ENCODE data around the gene NTRK1.
A peak's percentile ranks its signal among the peaks of the same experiment; 100 is the strongest.

The NTRK1 gene

DNA sequence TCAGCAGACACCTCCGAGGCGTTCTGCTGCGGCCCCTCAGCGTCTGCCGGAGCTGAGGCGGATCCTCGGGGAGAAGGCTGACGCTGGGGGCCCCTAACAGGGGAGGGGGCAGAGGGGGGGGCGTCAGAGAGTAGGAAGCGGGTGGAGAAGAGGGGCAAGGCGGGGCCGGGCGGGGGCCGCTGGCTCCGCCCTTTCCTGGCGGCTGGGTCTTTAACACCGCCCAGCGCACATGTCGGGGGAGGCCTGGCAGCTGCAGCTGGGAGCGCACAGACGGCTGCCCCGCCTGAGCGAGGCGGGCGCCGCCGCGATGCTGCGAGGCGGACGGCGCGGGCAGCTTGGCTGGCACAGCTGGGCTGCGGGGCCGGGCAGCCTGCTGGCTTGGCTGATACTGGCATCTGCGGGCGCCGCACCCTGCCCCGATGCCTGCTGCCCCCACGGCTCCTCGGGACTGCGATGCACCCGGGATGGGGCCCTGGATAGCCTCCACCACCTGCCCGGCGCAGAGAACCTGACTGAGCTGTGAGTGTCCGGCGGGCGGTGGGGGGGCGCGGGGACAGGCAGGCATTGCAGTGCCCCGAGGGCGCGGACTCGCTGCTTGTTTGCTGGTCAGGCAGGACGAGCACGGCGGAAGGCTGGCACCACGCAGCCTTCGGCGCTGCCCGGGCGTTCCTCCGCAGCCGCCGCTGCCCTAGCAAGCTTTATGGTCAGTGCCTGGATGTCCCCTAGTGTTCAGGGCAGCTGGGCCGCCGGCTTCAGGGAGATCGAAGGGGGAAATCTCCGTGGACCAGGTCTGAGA, at the start of gene NTRK1:
TSS of gene NTRK1 (plus strand) at position 238 of the 796 bp plus-strand sequence. CDS start at position 308, 70 bp downstream.
- DNase-seq: peak; percentile 57

DNA sequence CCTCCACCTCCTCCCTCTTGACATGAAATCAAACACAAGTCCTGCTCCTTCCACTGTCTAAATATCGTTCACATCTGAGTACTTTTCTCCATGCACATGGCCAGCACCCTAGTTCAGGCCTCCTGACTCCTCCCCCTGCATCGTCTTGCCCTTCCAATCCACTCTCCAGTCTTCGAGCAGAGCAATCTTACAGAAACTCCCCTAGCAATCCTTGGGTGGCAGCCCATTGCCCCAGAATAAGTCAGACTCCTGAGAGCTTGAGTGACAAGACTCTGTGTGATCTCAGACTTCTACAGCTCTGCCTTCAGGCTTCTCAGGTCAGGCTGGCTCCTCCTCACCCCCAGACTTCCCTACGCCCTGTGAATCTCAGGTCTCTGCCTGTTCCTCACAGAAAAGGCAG, 49.5 kb upstream of the NTRK1 start:
- no peak for DNase-seq

- DNase-seq: no peak
Measured at GRCh38 chr1:156812293-156812990, 48.2 kb upstream of the NTRK1 start.

DNA sequence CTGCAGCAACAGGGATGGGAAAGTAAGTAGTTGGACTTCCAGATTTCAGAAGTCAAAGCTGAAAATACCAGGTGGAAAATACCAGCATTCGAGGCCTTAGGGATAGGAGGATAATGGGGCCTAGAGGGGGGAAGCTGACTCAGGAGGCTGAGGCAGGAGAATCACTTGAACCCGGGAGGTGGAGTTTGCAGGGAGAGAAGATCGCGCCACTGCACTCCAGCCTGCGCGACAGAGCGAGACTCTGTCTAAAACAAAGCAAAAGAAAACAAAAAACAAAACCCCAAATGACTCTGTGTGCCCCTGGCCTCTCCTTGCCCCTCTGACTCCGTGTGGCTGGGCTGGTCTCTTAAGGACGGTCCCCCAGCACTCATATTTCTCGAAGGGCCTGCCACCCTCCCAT, 47.4 kb upstream of the NTRK1 start:
- no peak for DNase-seq

GRCh38 chr1:156813750-156814570, 46.7 kb upstream of the NTRK1 start:
- DNase-seq: peak; percentile 83

DNA sequence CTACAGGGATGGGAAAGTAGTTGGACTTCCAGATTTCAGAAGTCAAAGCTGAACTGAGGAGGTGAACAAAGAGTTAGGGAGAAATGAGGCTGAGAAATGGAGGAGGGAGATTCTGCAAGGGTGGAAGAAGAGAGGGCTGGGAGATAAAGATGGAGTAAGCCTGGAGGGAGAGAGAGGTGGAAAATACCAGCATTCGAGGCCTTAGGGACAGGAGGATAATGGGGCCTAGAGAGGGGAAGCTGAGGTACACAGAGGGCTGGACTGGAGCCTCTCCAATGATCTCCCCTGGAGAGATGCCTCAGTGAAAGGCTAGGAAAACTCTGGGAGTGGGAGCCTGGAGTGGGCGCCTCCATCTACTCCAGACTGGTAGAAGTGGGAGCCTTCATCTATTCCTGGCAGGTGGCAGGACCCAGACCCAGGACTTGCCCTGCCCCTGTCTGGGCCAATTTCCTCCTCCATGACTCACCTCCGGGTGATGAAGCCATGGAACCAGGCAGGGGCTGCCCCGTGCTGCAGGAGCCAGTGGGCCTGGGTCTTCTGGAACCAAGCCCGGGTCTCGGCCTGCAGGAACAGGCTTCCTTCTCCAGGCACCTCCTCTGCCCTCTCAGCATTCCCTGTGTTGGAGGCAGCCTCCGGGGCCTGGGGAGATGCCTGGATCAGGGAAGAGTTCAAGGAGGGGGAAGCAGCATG, 45.9 kb upstream of the NTRK1 start:
- DNase-seq: no peak

- DNase-seq: no peak
Measured at GRCh38 chr1:156815307-156815826, 45.3 kb upstream of the NTRK1 start.

DNA sequence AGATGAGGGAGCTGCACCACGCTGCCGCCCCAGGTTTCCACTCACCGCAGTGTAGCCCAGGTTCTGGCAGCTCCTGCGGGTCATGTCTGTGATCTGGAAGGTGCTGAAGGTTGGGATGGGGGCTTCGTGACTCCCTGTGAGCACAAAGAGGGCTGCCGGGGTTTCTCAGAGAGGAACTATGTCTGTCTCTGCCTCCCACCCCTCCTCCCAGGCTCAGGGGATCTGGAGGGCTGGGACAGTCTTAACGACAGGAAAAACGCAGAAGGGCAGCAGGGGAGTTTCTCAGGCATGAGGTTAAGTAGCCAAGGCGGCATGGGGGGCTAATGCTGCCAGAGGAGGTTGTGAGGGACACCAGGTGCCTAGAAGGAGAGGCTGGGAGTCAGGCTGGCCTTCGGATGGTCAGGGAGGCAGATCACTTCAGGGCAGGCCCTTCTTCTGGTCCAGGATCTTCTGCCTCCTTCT, 44.7 kb upstream of the NTRK1 start:
- DNase-seq: no peak

GRCh38 chr1:156816561-156817328, 43.9 kb upstream of the NTRK1 start, which contains the start of gene SH2D2A:
SH2D2A (minus strand) TSS chr1:156816848; CDS start chr1:156816708, 140 bp downstream.
- no peak for DNase-seq

- DNase-seq: no peak
Measured at GRCh38 chr1:156821801-156822200, 38.9 kb upstream of the NTRK1 start.

DNA sequence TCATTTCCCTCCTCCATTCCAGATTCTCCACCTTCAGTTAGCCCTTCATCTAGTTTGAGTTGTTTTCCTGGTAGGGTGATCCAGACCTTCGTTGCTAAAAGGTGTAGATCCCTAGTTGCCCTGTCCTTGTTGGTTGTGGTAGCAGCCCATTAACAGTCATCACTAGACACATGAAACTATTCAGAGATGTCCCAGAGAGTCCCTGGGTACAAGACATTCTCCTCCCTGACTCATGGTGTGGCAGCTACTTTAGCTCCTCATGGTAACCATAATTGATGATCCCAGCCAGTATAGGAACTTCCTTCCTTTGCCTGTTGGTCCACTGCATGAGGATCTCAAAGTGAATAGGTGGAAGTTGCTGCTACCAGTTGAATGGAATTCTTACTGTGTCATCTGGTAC, 38.0 kb upstream of the NTRK1 start:
- no peak for DNase-seq

GRCh38 chr1:156823210-156823790, 37.4 kb upstream of the NTRK1 start:
- no peak for DNase-seq

- no peak for DNase-seq
Measured at GRCh38 chr1:156826630-156827029, 34.0 kb upstream of the NTRK1 start.

GRCh38 chr1:156828400-156829124, 32.1 kb upstream of the NTRK1 start:
- no peak for DNase-seq

GRCh38 chr1:156832434-156832833, 28.2 kb upstream of the NTRK1 start:
- no peak for DNase-seq

DNA sequence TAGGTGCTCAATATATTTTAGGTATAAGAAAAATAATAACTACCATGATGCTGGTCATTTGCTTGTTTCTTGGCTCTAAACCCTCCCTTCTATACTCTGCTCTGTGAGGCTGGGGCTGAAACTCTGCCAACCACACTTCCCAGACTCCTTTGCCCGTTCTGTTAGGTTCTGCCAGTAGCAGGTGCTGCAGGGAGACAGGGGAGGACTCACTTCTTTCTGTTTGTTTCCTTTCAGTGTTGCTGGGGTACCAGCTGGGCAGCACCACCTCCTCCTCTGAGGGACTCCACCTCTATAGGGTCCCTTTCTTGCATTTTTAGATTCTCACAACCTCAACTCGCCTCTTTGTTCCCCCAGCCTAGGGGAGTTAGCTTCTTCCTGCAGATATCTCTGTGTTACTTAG, 27.1 kb upstream of the NTRK1 start:
- no peak for DNase-seq

- no peak for DNase-seq
Measured at GRCh38 chr1:156834322-156834721, 26.3 kb upstream of the NTRK1 start.

DNA sequence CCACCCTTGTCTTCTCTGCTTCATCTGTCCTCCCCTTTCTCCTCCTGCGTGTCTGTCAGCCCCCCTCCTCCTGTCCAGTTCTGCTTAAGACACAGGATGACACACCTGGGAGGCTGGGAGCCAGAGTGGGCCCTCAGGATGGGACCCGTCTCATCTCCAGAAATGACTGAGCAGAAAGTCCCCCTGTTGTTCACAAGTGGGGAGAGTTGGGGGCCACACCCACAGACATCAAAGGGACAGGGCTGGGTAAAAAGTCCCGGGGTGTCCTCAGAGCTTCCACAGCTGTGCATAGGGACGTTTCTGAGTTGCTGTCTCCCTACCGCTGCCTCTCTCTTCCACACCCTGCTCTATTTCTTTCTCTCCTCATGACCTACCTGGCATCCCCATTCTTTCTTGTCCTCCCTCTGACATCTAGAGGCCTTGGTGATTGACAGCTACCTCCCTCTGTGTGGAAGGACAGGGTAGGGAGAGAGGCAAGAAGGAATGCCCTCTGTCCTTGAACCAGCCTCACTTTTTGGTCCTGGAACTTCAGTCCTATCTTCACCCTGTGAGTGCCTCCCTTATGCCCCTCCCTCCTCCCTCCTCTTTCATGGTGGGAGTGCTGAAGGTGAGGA, 24.5 kb upstream of the NTRK1 start:
- DNase-seq: no peak

- DNase-seq: no peak
Measured at GRCh38 chr1:156836892-156837291, 23.8 kb upstream of the NTRK1 start.

- DNase-seq: no peak
Measured at GRCh38 chr1:156838972-156839371, 21.7 kb upstream of the NTRK1 start.

Measured in NCI-H526 treated with DMSO at 0.1 percent for 48 hours (cell line).